ENCODE results near the gene NUTM2F.
"Not testable (repeated sequence)": the region's sequence is repeated elsewhere in the genome, so short reads cannot be mapped to it uniquely, and the experiment has no call there.

Gene NUTM2F

GRCh38 chr9:94328544-94328943 lies at the start of gene NUTM2F:
Gene NUTM2F, minus strand, starts transcription at chr9:94328644. Its CDS starts 21 bp downstream, at chr9:94328623.
- not testable (repeated sequence) for DNase-seq (ENCODE audit: low read depth); H3K4me3 ChIP-seq (ENCODE audit: low read depth, low read length)

- peak overlapping the region; percentile 48 for H3K4me3 ChIP-seq (ENCODE audit: low read depth, low read length)
- DNase-seq (ENCODE audit: low read depth) = not testable (repeated sequence)
Measured at GRCh38 chr9:94375197-94375596, 46.8 kb upstream of the NUTM2F start.

- H3K4me3 ChIP-seq (ENCODE audit: low read depth, low read length) = peak overlapping the region; percentile 48
Measured at GRCh38 chr9:94374176-94375056, 46.0 kb upstream of the NUTM2F start.

GRCh38 chr9:94373779-94374175 lies 45.3 kb upstream of the NUTM2F start:
- DNase-seq (ENCODE audit: low read depth) = not testable (repeated sequence)
- H3K4me3 ChIP-seq (ENCODE audit: low read depth, low read length) = peak overlapping the region; percentile 43

More at GRCh38 chr9:94374176-94375056, 46.0 kb upstream of the NUTM2F start:
- DNase-seq (ENCODE audit: low read depth) = peak; percentile 54

- not testable (repeated sequence) for DNase-seq (ENCODE audit: low read depth); H3K4me3 ChIP-seq (ENCODE audit: low read depth, low read length)
Measured at GRCh38 chr9:94370266-94370665, 41.8 kb upstream of the NUTM2F start.

GRCh38 chr9:94364093-94364614 lies 35.7 kb upstream of the NUTM2F start:
- not testable (repeated sequence) for DNase-seq (ENCODE audit: low read depth); H3K4me3 ChIP-seq (ENCODE audit: low read depth, low read length)

- H3K4me3 ChIP-seq (ENCODE audit: low read depth, low read length); DNase-seq (ENCODE audit: low read depth): not testable (repeated sequence)
Measured at GRCh38 chr9:94357158-94357557, 28.7 kb upstream of the NUTM2F start.

GRCh38 chr9:94351901-94352723 lies 23.7 kb upstream of the NUTM2F start:
- not testable (repeated sequence) for DNase-seq (ENCODE audit: low read depth); H3K4me3 ChIP-seq (ENCODE audit: low read depth, low read length)

- not testable (repeated sequence) for H3K4me3 ChIP-seq (ENCODE audit: low read depth, low read length)
Measured at GRCh38 chr9:94348754-94349153, 20.3 kb upstream of the NUTM2F start.

GRCh38 chr9:94347451-94347850 lies 19.0 kb upstream of the NUTM2F start:
- DNase-seq (ENCODE audit: low read depth); H3K4me3 ChIP-seq (ENCODE audit: low read depth, low read length): not testable (repeated sequence)

More at GRCh38 chr9:94348754-94349153, 20.3 kb upstream of the NUTM2F start:
- not testable (repeated sequence) for DNase-seq (ENCODE audit: low read depth)

GRCh38 chr9:94341703-94342102 lies 13.3 kb upstream of the NUTM2F start:
- not testable (repeated sequence) for H3K4me3 ChIP-seq (ENCODE audit: low read depth, low read length); DNase-seq (ENCODE audit: low read depth)

GRCh38 chr9:94340750-94341149 lies 12.3 kb upstream of the NUTM2F start:
- H3K4me3 ChIP-seq (ENCODE audit: low read depth, low read length); DNase-seq (ENCODE audit: low read depth): not testable (repeated sequence)

- H3K4me3 ChIP-seq (ENCODE audit: low read depth, low read length); DNase-seq (ENCODE audit: low read depth): not testable (repeated sequence)
Measured at GRCh38 chr9:94339657-94340056, 11.2 kb upstream of the NUTM2F start.

- not testable (repeated sequence) for DNase-seq (ENCODE audit: low read depth); H3K4me3 ChIP-seq (ENCODE audit: low read depth, low read length)
Measured at GRCh38 chr9:94338723-94339122, 10.3 kb upstream of the NUTM2F start.

- H3K4me3 ChIP-seq (ENCODE audit: low read depth, low read length); DNase-seq (ENCODE audit: low read depth): not testable (repeated sequence)
Measured at GRCh38 chr9:94336445-94336844, 8.0 kb upstream of the NUTM2F start.

GRCh38 chr9:94325583-94325982 lies 2.9 kb downstream of the NUTM2F start:
- not testable (repeated sequence) for H3K4me3 ChIP-seq (ENCODE audit: low read depth, low read length)

GRCh38 chr9:94323153-94323798 lies 5.2 kb downstream of the NUTM2F start:
- DNase-seq (ENCODE audit: low read depth); H3K4me3 ChIP-seq (ENCODE audit: low read depth, low read length): not testable (repeated sequence)

More at GRCh38 chr9:94325583-94325982, 2.9 kb downstream of the NUTM2F start:
- not testable (repeated sequence) for DNase-seq (ENCODE audit: low read depth)

GRCh38 chr9:94322342-94322940 lies 6.0 kb downstream of the NUTM2F start:
- DNase-seq (ENCODE audit: low read depth) = not testable (repeated sequence)

More at GRCh38 chr9:94322342-94322940, 6.0 kb downstream of the NUTM2F start:
- not testable (repeated sequence) for H3K4me3 ChIP-seq (ENCODE audit: low read depth, low read length)
